K562 (cell line): Measurements from ENCODE around the gene FOXL2NB. TPM values are rescaled to one million over a fixed set of nuclear protein-coding genes. Genes with fewer than 3 reads are reported as not detected.

ENCODE experiments used
- BRD9 ChIP-seq: fragments of 450-650 bp; IDR thresholded peaks from 2 replicates; pipeline ENCODE4 v1.6.1; 2018; ENCODE audit warnings: low read depth; ENCODE audit not compliant: partially characterized antibody
- DACH1 ChIP-seq: fragments of 450-650 bp; IDR thresholded peaks from 2 replicates; pipeline ENCODE4 v1.6.1; 2018; ENCODE audit not compliant: partially characterized antibody
- FOXP1 ChIP-seq: sonication (generic); formaldehyde crosslinking; IDR thresholded peaks from 2 replicates; pipeline ENCODE4 v1.8.0; 2022; ENCODE audit warnings: mild to moderate bottlenecking, missing genetic modification reagents
- MTA3 ChIP-seq: fragments of 450-650 bp; formaldehyde crosslinking; IDR thresholded peaks from 2 replicates; pipeline ENCODE4 v1.6.1; 2017; ENCODE audit warnings: mild to moderate bottlenecking, borderline replicate concordance
- NFIC ChIP-seq: fragments of 450-650 bp; IDR thresholded peaks from 2 replicates; pipeline ENCODE4 v1.6.1; 2017; ENCODE audit warnings: mild to moderate bottlenecking, inconsistent platforms
- NRF1 ChIP-seq, 2 experiments: fragments of 450-650 bp; IDR thresholded peaks in 1 of 2; conservative IDR thresholded peaks in 1 of 2; 2 replicates each; pipeline ENCODE4 v1.6.1; 2014; ENCODE audit warnings: mild to moderate bottlenecking in 2 of 2
- POLR2A ChIP-seq: fragments of 450-650 bp; conservative IDR thresholded peaks from 2 replicates; pipeline ENCODE4 v1.6.1; 2016
- RBBP5 ChIP-seq: fragments of 200-600 bp; sonication (generic); IDR thresholded peaks from 2 replicates; pipeline ENCODE4 v1.6.1; 2012; ENCODE audit warnings: borderline replicate concordance, mild to moderate bottlenecking, low read length, control low read depth, inconsistent platforms; ENCODE audit not compliant: insufficient read depth, poor library complexity, severe bottlenecking
- SNRNP70 ChIP-seq: fragments of 200-400 bp; formaldehyde crosslinking; optimal IDR thresholded peaks from 2 replicates; pipeline ENCODE3; 2017; ENCODE audit warnings: low read depth, low read length
- STAT5B ChIP-seq: fragments of 250-450 bp; sonication (Bioruptor Pico); IDR thresholded peaks from 2 replicates; pipeline ENCODE4 v1.8.0; 2021; ENCODE audit warnings: mild to moderate bottlenecking, inconsistent platforms
- ZNF586 ChIP-seq: fragments of 450-650 bp; formaldehyde crosslinking; conservative IDR thresholded peaks from 2 replicates; pipeline ENCODE4 v1.4.0; 2020; ENCODE audit warnings: mild to moderate bottlenecking, moderate library complexity
- ZNF780A ChIP-seq: fragments of 250-450 bp; sonication (Bioruptor Pico); IDR thresholded peaks from 2 replicates; pipeline ENCODE4 v1.5.0; 2021; ENCODE audit warnings: mild to moderate bottlenecking
- polyA plus RNA-seq, 8 experiments: library from polyadenylated mRNA; depleted of rRNA in 4 of 8; stranded (reverse) in 5 of 8; unstranded in 3 of 8; fragments of >200 nt; fragmentation: Nextera tagmentation in 2 of 8; fragmentation: Illumina TruSeq in 1 of 8; extraction: Ambion mirVana in 2 of 8; extraction: Trizol in 1 of 8; gene quantifications; 2 replicates each; pipeline versions ENCODE4 v1.2.1 to v1.2.3, GENCODE V29; 2011 to 2014; ENCODE audit warnings: inconsistent platforms in 1 of 8, missing spikeins in 1 of 8
- total RNA-seq, 7 experiments: library from RNA; depleted of rRNA in 6 of 7; stranded (reverse); fragments of >200 nt in 6 of 7; fragmentation: Illumina TruSeq in 2 of 7; extraction: Trizol in 2 of 7; gene quantifications; 2 replicates each; pipeline versions ENCODE4 v1.2.1 to v1.2.3, GENCODE V29; 2011 to 2021; ENCODE audit warnings: low replicate concordance in 1 of 7
- TF ChIP-seq, protein P1 (sequence below): sonication (generic); formaldehyde crosslinking; IDR thresholded peaks from 2 replicates; pipeline ENCODE4 v1.4.0; 2020; ENCODE audit warnings: mild to moderate bottlenecking, missing genetic modification reagents
- TF ChIP-seq, protein P2 (sequence below): fragments of 250-450 bp; sonication (Bioruptor Pico); IDR thresholded peaks from 2 replicates; pipeline ENCODE4 v1.5.0; 2020; ENCODE audit warnings: mild to moderate bottlenecking
- TF ChIP-seq, protein P3 (sequence below): fragments of 250-450 bp; sonication (Bioruptor Pico); IDR thresholded peaks from 2 replicates; pipeline ENCODE4 v1.4.0; 2020
- TF ChIP-seq, protein P4 (sequence below), 2 experiments: fragments of 250-450 bp in 1 of 2; fragments of 450-650 bp in 1 of 2; sonication (Bioruptor Pico) in 1 of 2; IDR thresholded peaks; 2 replicates each; pipeline versions ENCODE4 v1.6.1 to v1.8.0; 2016 to 2021; ENCODE audit warnings: mild to moderate bottlenecking in 2 of 2, moderate library complexity in 2 of 2, missing compliant biosample characterization in 1 of 2, missing genetic modification characterization in 1 of 2

The FOXL2NB gene
- total and polyA plus RNA-seq, 9 of the 15 experiments (the other 6 are each of a cell fraction or from before 2014, with no cell fraction given) = 0.71 to 17.4 (median 9.0) TPM

DNA sequence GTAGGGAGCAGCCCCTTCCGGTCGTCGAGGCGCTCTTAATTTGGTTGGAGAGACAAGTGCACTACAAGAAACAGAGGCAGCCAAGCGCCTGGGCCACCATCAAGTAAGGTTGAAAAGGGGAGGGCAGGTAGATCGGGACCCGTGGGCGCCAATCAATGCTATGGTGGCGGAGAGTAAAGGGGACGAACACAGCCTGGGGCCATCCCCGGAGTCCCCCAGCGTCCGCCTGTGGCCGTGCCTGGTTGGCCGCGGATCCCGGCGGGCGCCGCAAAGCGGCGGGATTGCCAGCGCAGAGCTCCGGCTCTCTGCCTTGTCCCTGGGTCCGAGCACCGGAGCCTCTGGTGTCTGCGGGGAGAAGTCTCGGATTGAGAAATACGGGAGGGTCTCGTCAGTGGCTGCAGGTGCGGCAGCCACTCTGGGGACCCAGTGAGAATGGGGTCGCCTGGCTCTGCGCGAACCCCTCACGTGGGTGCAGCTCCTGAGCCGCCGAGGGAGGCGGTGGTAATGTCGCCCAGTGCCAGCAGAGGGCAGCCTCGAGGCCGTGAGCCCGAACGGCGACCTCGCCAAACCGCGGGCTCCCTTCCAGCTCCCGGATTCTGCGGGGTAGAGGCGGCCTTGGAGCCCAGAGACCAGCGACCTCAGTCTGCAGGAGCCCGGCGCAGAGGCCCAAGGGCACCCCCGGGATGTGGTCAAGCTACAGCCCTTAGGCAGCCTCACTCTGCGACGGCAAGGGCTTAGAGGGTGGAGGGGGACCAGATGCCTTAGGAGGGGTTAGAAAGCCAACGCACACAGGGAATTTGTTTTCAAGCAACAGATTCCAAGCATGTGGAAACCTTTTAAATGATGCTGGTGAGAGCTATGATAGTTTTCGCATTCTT is 10.9 kb upstream of the FOXL2NB start (continued):
- TF ChIP-seq, protein P1, sequence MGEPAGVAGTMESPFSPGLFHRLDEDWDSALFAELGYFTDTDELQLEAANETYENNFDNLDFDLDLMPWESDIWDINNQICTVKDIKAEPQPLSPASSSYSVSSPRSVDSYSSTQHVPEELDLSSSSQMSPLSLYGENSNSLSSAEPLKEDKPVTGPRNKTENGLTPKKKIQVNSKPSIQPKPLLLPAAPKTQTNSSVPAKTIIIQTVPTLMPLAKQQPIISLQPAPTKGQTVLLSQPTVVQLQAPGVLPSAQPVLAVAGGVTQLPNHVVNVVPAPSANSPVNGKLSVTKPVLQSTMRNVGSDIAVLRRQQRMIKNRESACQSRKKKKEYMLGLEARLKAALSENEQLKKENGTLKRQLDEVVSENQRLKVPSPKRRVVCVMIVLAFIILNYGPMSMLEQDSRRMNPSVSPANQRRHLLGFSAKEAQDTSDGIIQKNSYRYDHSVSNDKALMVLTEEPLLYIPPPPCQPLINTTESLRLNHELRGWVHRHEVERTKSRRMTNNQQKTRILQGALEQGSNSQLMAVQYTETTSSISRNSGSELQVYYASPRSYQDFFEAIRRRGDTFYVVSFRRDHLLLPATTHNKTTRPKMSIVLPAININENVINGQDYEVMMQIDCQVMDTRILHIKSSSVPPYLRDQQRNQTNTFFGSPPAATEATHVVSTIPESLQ = no peak
- no peak for TF ChIP-seq DACH1
- TF ChIP-seq, protein P2, sequence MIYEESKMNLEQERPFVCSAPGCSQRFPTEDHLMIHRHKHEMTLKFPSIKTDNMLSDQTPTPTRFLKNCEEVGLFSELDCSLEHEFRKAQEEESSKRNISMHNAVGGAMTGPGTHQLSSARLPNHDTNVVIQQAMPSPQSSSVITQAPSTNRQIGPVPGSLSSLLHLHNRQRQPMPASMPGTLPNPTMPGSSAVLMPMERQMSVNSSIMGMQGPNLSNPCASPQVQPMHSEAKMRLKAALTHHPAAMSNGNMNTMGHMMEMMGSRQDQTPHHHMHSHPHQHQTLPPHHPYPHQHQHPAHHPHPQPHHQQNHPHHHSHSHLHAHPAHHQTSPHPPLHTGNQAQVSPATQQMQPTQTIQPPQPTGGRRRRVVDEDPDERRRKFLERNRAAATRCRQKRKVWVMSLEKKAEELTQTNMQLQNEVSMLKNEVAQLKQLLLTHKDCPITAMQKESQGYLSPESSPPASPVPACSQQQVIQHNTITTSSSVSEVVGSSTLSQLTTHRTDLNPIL (CRISPR knock-in tag) = no peak
- TF ChIP-seq POLR2A = peak; percentile 58
- TF ChIP-seq NRF1 (conservative IDR thresholded peaks at IDR 0.05 in 1 of 2, IDR thresholded peaks at IDR 0.05 in 1 of 2) = peak; percentile 66 to 70
- no peak for TF ChIP-seq ZNF780A (CRISPR knock-in tag)
- TF ChIP-seq BRD9 = no peak
- peak; percentile 57; the same call in 1 of the 2 replicates for TF ChIP-seq FOXP1 (CRISPR knock-in tag)
- TF ChIP-seq ZNF586 (CRISPR knock-in tag) = no peak
- peak; percentile 74; the same call in 1 of the 2 replicates for TF ChIP-seq MTA3
- peak; percentile 58 for TF ChIP-seq RBBP5
- TF ChIP-seq, protein P3, sequence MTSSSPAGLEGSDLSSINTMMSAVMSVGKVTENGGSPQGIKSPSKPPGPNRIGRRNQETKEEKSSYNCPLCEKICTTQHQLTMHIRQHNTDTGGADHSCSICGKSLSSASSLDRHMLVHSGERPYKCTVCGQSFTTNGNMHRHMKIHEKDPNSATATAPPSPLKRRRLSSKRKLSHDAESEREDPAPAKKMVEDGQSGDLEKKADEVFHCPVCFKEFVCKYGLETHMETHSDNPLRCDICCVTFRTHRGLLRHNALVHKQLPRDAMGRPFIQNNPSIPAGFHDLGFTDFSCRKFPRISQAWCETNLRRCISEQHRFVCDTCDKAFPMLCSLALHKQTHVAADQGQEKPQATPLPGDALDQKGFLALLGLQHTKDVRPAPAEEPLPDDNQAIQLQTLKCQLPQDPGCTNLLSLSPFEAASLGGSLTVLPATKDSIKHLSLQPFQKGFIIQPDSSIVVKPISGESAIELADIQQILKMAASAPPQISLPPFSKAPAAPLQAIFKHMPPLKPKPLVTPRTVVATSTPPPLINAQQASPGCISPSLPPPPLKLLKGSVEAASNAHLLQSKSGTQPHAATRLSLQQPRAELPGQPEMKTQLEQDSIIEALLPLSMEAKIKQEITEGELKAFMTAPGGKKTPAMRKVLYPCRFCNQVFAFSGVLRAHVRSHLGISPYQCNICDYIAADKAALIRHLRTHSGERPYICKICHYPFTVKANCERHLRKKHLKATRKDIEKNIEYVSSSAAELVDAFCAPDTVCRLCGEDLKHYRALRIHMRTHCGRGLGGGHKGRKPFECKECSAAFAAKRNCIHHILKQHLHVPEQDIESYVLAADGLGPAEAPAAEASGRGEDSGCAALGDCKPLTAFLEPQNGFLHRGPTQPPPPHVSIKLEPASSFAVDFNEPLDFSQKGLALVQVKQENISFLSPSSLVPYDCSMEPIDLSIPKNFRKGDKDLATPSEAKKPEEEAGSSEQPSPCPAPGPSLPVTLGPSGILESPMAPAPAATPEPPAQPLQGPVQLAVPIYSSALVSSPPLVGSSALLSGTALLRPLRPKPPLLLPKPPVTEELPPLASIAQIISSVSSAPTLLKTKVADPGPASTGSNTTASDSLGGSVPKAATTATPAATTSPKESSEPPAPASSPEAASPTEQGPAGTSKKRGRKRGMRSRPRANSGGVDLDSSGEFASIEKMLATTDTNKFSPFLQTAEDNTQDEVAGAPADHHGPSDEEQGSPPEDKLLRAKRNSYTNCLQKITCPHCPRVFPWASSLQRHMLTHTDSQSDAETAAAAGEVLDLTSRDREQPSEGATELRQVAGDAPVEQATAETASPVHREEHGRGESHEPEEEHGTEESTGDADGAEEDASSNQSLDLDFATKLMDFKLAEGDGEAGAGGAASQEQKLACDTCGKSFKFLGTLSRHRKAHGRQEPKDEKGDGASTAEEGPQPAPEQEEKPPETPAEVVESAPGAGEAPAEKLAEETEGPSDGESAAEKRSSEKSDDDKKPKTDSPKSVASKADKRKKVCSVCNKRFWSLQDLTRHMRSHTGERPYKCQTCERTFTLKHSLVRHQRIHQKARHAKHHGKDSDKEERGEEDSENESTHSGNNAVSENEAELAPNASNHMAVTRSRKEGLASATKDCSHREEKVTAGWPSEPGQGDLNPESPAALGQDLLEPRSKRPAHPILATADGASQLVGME (CRISPR knock-in tag) = no peak
- no peak for TF ChIP-seq STAT5B (CRISPR knock-in tag)
- TF ChIP-seq, protein P4, sequence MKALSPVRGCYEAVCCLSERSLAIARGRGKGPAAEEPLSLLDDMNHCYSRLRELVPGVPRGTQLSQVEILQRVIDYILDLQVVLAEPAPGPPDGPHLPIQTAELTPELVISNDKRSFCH (CRISPR knock-in tag; IDR thresholded peaks at IDR 0.05) = no peak
- TF ChIP-seq, protein P4 (tag; IDR thresholded peaks at IDR 0.05) = peak; percentile 60
- no peak for TF ChIP-seq SNRNP70
- peak; percentile 68 for TF ChIP-seq NFIC
